Loucy (cell line): ENCODE data around the gene DUSP11.

Experiments used
- H2AFZ ChIP-seq: fragments of 200-600 bp; sonication (generic); 2 replicates; pipeline ENCODE4 v1.6.0; 2016; ENCODE audit warnings: antibody characterized with exemption, mild to moderate bottlenecking, low read length, moderate library complexity
- H3F3A ChIP-seq: fragments of 200-600 bp; 2 replicates; pipeline ENCODE4 v1.6.0; 2016; ENCODE audit warnings: antibody characterized with exemption, low read depth, mild to moderate bottlenecking
- H3K27me3 ChIP-seq: fragments of 200-600 bp; sonication (generic); 2 replicates; pipeline ENCODE4 v1.6.1; 2014; ENCODE audit warnings: low read length, mild to moderate bottlenecking; ENCODE audit not compliant: insufficient read depth, poor library complexity, severe bottlenecking
- H3K36me3 ChIP-seq: fragments of 200-600 bp; sonication (generic); 2 replicates; pipeline ENCODE4 v1.6.1; 2016; ENCODE audit warnings: low read length; ENCODE audit not compliant: insufficient read depth
- H3K4me1 ChIP-seq: fragments of 200-600 bp; sonication (generic); 2 replicates; pipeline ENCODE4 v1.5.1; 2014; ENCODE audit warnings: low read length, mild to moderate bottlenecking; ENCODE audit not compliant: insufficient read depth, poor library complexity, severe bottlenecking
- H3K4me2 ChIP-seq: fragments of 200-600 bp; sonication (generic); 2 replicates; pipeline ENCODE4 v1.6.0; 2014; ENCODE audit warnings: antibody characterized with exemption, low read length, low read depth, mild to moderate bottlenecking; ENCODE audit not compliant: poor library complexity, severe bottlenecking
- H3K4me3 ChIP-seq: fragments of 200-600 bp; sonication (generic); 2 replicates; pipeline ENCODE4 v1.5.1; 2014; ENCODE audit warnings: low read length, mild to moderate bottlenecking, mixed read lengths; ENCODE audit not compliant: poor library complexity, severe bottlenecking
- H3K79me2 ChIP-seq: fragments of 200-600 bp; sonication (generic); 2 replicates; pipeline ENCODE4 v1.6.1; 2014; ENCODE audit warnings: low read length; ENCODE audit not compliant: insufficient read depth
- H3K9ac ChIP-seq: fragments of 200-600 bp; sonication (generic); 2 replicates; pipeline ENCODE4 v1.6.0; 2014; ENCODE audit warnings: mild to moderate bottlenecking, low read depth, low read length, moderate library complexity; ENCODE audit not compliant: poor library complexity, severe bottlenecking
- H3K9me2 ChIP-seq: fragments of 200-600 bp; sonication (generic); replicated peaks from 2 replicates; pipeline ENCODE4 v1.6.1; 2016; ENCODE audit warnings: low read depth, low read length, mixed read lengths
- H3K9me3 ChIP-seq: fragments of 200-600 bp; sonication (generic); 2 replicates; pipeline ENCODE4 v1.6.1; 2014; ENCODE audit warnings: mild to moderate bottlenecking, antibody characterized with exemption, low read length, low read depth; ENCODE audit not compliant: insufficient read depth
- H4K20me1 ChIP-seq: fragments of 200-600 bp; sonication (generic); 2 replicates; pipeline ENCODE4 v1.6.0; 2014; ENCODE audit warnings: antibody characterized with exemption, low read length, mild to moderate bottlenecking; ENCODE audit not compliant: insufficient read depth, poor library complexity, severe bottlenecking
- EZH2phosphoT487 ChIP-seq: fragments of 200-600 bp; IDR thresholded peaks from 2 replicates; pipeline ENCODE4 v1.6.1; 2018; ENCODE audit warnings: antibody characterized with exemption, mild to moderate bottlenecking, moderate library complexity, borderline replicate concordance
- TF ChIP-seq, protein P1 (sequence below): fragments of 200-600 bp; sonication (generic); conservative IDR thresholded peaks from 2 replicates; pipeline ENCODE4 v1.5.1; 2014; ENCODE audit warnings: mild to moderate bottlenecking, antibody characterized with exemption, low read length

The DUSP11 gene

DNA sequence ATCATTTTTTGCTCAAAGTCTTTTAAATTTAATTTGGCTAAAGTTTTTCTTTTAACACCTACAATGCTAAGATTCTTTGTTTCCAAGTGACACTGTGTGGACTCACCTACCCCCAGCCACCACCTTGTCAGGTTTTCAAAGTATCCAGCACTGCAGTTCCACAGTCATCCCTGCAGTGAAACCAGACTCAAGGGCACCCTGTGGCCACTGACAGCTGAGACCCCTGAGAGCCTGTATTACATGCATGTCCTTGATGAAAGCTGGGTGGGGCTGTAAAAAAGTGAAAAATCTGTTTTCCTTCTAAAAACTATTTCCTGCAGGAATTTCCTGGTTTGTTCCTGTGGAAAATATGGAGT is 62.7 kb downstream of the DUSP11 start:
- Histone ChIP-seq H3K27me3 (peaks cover 10% of the 10 kb centered on the region), H3K4me1 (no peaks in the 10 kb centered on the region), H3F3A (no peaks in the 10 kb centered on the region), H3K4me3 (no peak overlapping the region), H3K9ac (no peak overlapping the region), H2AFZ (no peak overlapping the region), H3K9me3 (no peaks in the 10 kb centered on the region), H4K20me1 (no peaks in the 10 kb centered on the region), H3K79me2 (no peaks in the 10 kb centered on the region), H3K4me2 (no peak overlapping the region), H3K9me2 (no peaks in the 10 kb centered on the region), H3K36me3 (no peaks in the 10 kb centered on the region)
- no peak for TF ChIP-seq EZH2phosphoT487
- TF ChIP-seq, protein P1, sequence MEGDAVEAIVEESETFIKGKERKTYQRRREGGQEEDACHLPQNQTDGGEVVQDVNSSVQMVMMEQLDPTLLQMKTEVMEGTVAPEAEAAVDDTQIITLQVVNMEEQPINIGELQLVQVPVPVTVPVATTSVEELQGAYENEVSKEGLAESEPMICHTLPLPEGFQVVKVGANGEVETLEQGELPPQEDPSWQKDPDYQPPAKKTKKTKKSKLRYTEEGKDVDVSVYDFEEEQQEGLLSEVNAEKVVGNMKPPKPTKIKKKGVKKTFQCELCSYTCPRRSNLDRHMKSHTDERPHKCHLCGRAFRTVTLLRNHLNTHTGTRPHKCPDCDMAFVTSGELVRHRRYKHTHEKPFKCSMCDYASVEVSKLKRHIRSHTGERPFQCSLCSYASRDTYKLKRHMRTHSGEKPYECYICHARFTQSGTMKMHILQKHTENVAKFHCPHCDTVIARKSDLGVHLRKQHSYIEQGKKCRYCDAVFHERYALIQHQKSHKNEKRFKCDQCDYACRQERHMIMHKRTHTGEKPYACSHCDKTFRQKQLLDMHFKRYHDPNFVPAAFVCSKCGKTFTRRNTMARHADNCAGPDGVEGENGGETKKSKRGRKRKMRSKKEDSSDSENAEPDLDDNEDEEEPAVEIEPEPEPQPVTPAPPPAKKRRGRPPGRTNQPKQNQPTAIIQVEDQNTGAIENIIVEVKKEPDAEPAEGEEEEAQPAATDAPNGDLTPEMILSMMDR = no peak

GRCh38 chr2:73716543-73717250 is 63.2 kb downstream of the DUSP11 start:
- no peaks in the 10 kb centered on the region for H3F3A ChIP-seq
- H3K4me2 ChIP-seq = no peak overlapping the region
- H3K27me3 ChIP-seq = peaks cover 10% of the 10 kb centered on the region
- no peaks in the 10 kb centered on the region for H3K4me1 ChIP-seq
- no peak overlapping the region for H2AFZ ChIP-seq
- no peaks in the 10 kb centered on the region for H4K20me1 ChIP-seq
- no peaks in the 10 kb centered on the region for H3K9me2 ChIP-seq
- no peaks in the 10 kb centered on the region for H3K36me3 ChIP-seq
- no peak overlapping the region for H3K9ac ChIP-seq
- TF ChIP-seq EZH2phosphoT487 = no peak
- TF ChIP-seq, protein P1 = no peak
- H3K4me3 ChIP-seq = no peak overlapping the region
- no peaks in the 10 kb centered on the region for H3K9me3 ChIP-seq
- H3K79me2 ChIP-seq = no peaks in the 10 kb centered on the region

DNA sequence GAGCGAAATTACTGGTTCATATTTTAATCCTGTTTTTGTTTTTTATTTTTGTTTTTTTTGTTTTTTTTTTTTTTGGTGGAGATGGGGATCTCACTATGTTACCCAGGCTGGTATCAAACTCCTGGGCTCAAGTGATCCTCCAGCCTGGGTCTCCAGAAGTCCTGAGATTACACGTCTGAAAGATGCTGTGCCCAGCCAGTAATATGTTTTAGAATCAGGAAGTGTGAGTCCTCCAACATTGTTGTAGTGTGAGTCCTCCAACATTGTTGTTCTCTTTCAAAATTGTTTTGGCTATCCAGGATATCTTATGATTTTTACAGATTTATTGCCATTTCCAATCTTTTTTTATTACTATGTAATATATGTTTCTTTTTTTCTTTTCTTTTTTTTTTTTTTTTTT is 65.8 kb downstream of the DUSP11 start:
- H2AFZ ChIP-seq = no peak overlapping the region
- no peaks in the 10 kb centered on the region for H3K36me3 ChIP-seq
- no peaks in the 10 kb centered on the region for H3K9me2 ChIP-seq
- no peaks in the 10 kb centered on the region for H3K79me2 ChIP-seq
- peaks cover 10% of the 10 kb centered on the region for H3K27me3 ChIP-seq
- H3K4me1 ChIP-seq = no peaks in the 10 kb centered on the region
- H3K4me3 ChIP-seq = no peak overlapping the region
- no peak overlapping the region for H3K9ac ChIP-seq
- H3K9me3 ChIP-seq = no peaks in the 10 kb centered on the region
- no peak overlapping the region for H3K4me2 ChIP-seq
- TF ChIP-seq, protein P1 = no peak
- TF ChIP-seq EZH2phosphoT487 = no peak
- H4K20me1 ChIP-seq = no peaks in the 10 kb centered on the region
- no peaks in the 10 kb centered on the region for H3F3A ChIP-seq
